Gastroesophageal sphincter (tissue), 4 donors: Measurements from ENCODE around the gene NPRL2. TPM values are rescaled to one million over a fixed set of nuclear protein-coding genes. Genes with fewer than 3 reads are reported as not detected.

Experiments
- ATAC-seq: fragments of 150-250 bp; one replicate; pipeline ENCODE4 v1.9.1; 2016; ENCODE audit warnings: mild to moderate bottlenecking, moderate library complexity
- H3K27ac ChIP-seq, 4 donors: fragments of 200-600 bp; sonication (generic) in 3 of 4; 1 replicate in 3 of 4; 2 replicates in 1 of 4; pipeline ENCODE4 v1.5.1; 2016 to 2019
- H3K27me3 ChIP-seq: fragments of 200-600 bp; sonication (generic); one replicate; pipeline ENCODE4 v1.5.1; 2019
- H3K36me3 ChIP-seq, 2 donors: fragments of 200-600 bp; sonication (generic); one replicate each; pipeline ENCODE4 v1.5.1; 2019; ENCODE audit warnings: control low read depth in 1 of 2
- H3K4me1 ChIP-seq, 3 donors: fragments of 200-600 bp; sonication (generic); 1 replicate in 2 of 3; 2 replicates in 1 of 3; pipeline ENCODE4 v1.5.1; 2016 to 2019; ENCODE audit warnings: control low read depth in 2 of 3
- H3K4me3 ChIP-seq, 2 donors: fragments of 200-600 bp; sonication (generic); one replicate each; pipeline ENCODE4 v1.5.1; 2019; ENCODE audit warnings: mild to moderate bottlenecking in 1 of 2, moderate library complexity in 1 of 2
- H3K9me3 ChIP-seq, 3 donors: fragments of 200-600 bp; sonication (generic); one replicate each; pipeline ENCODE4 v1.5.1; 2017 to 2019; ENCODE audit warnings: control low read depth in 2 of 3
- CTCF ChIP-seq, 4 experiments: fragments of 200-600 bp in 2 of 4; fragments of 450-650 bp in 2 of 4; sonication (generic) in 1 of 4; IDR thresholded peaks; one replicate each; pipeline ENCODE4 v1.5.1; 2017 to 2019; ENCODE audit warnings: antibody characterized with exemption in 4 of 4, mild to moderate bottlenecking in 2 of 4, moderate library complexity in 2 of 4
- EP300 ChIP-seq: sonication (generic); formaldehyde crosslinking; IDR thresholded peaks from one replicate; pipeline ENCODE4 v1.6.1; 2017; ENCODE audit warnings: antibody characterized with exemption, mild to moderate bottlenecking
- POLR2A ChIP-seq, 2 donors: fragments of 450-650 bp; IDR thresholded peaks; one replicate each; pipeline ENCODE4 v1.6.1; 2017; ENCODE audit warnings: antibody characterized with exemption in 2 of 2, mild to moderate bottlenecking in 2 of 2, moderate library complexity in 1 of 2
- POLR2AphosphoS5 ChIP-seq: sonication (generic); formaldehyde crosslinking; IDR thresholded peaks from one replicate; pipeline ENCODE4 v1.6.1; 2017; ENCODE audit warnings: antibody characterized with exemption
- WGBS, 2 donors: methylation state at CpG; one replicate each; pipeline ENCODE4 v1.1.5; 2018; ENCODE audit warnings: low coverage in 1 of 2; 5-methylcytosine and 5-hydroxymethylcytosine counted together
- total RNA-seq, 4 donors: library from RNA; depleted of rRNA; stranded (reverse); fragments of >200 nt; gene quantifications; one replicate each; pipeline ENCODE4 v1.1.0, GENCODE V29; 2016

Gene NPRL2
- total RNA-seq, 4 donors from 2014 or later, result 14.0 to 26.6 (median 19.5) TPM

GRCh38 chr3:50369012-50369670 lies 18.6 kb upstream of the NPRL2 start:
- H3K4me3 ChIP-seq, result no peak overlapping the region
- H3K4me1 ChIP-seq, result peaks cover 0 to 20% (median 10%) of the 10 kb centered on the region in 3 donors
- H3K36me3 ChIP-seq, result no peaks in the 10 kb centered on the region
- no peak for ATAC-seq
- 36 to 74% methylated on average over 3 to 4 of the region's 9 CpGs for WGBS, 2 donors
- H3K9me3 ChIP-seq, result no peaks in the 10 kb centered on the region
- peaks cover 5% of the 10 kb centered on the region for H3K27me3 ChIP-seq
- TF ChIP-seq POLR2AphosphoS5 (no peak), CTCF (IDR thresholded peaks at IDR 0.05) (no peak), POLR2A (IDR thresholded peaks at IDR 0.05) (no peak), EP300 (no peak)
- no peak overlapping the region for H3K27ac ChIP-seq

- WGBS, 2 donors, result 100% methylated on average over 1 of the region's 5 CpGs; no CpG with 5 or more reads in 1 of the 2 donors
- H3K27me3 ChIP-seq, result no peaks in the 10 kb centered on the region
- H3K27ac ChIP-seq, result peak overlapping the region in 2 of 4 donors; percentile 71 to 87
- no peaks in the 10 kb centered on the region for H3K36me3 ChIP-seq
- peaks cover 0 to 22% (median 11%) of the 10 kb centered on the region in 3 donors for H3K4me1 ChIP-seq
- TF ChIP-seq EP300 (no peak), POLR2A (IDR thresholded peaks at IDR 0.05) (no peak), CTCF (IDR thresholded peaks at IDR 0.05) (no peak), POLR2AphosphoS5 (no peak)
- peak overlapping the region in 1 of 2 donors; percentile 67 for H3K4me3 ChIP-seq
- no peaks in the 10 kb centered on the region for H3K9me3 ChIP-seq
- no peak for ATAC-seq
Measured at GRCh38 chr3:50365842-50366220, 15.3 kb upstream of the NPRL2 start.

GRCh38 chr3:50365080-50365841 lies 14.7 kb upstream of the NPRL2 start:
- no CpG with 5 or more reads among the region's 53 CpGs for WGBS, 2 donors
- H3K9me3 ChIP-seq, result no peaks in the 10 kb centered on the region
- H3K4me3 ChIP-seq, result peak overlapping the region; percentile 39 to 67
- H3K36me3 ChIP-seq, result no peaks in the 10 kb centered on the region
- H3K4me1 ChIP-seq, result peaks cover 0 to 22% (median 11%) of the 10 kb centered on the region in 3 donors
- H3K27me3 ChIP-seq, result no peaks in the 10 kb centered on the region
- H3K27ac ChIP-seq, result peak overlapping the region in 3 of 4 donors; percentile 71 to 87 (median 77)
- TF ChIP-seq POLR2A (IDR thresholded peaks at IDR 0.05), result no peak
- no peak for TF ChIP-seq POLR2AphosphoS5
- TF ChIP-seq CTCF (IDR thresholded peaks at IDR 0.05), result no peak
- no peak for TF ChIP-seq EP300
- peak; percentile 86 for ATAC-seq

- H3K36me3 ChIP-seq, result no peaks in the 10 kb centered on the region
- WGBS, 2 donors, result 8 to 29% methylated on average over 8 to 12 of the region's 48 CpGs
- no peaks in the 10 kb centered on the region for H3K27me3 ChIP-seq
- TF ChIP-seq CTCF (IDR thresholded peaks at IDR 0.05), result no peak
- TF ChIP-seq POLR2A (IDR thresholded peaks at IDR 0.05), result no peak
- TF ChIP-seq EP300, result no peak
- peaks cover 0 to 25% (median 11%) of the 10 kb centered on the region in 3 donors for H3K4me1 ChIP-seq
- no peaks in the 10 kb centered on the region for H3K9me3 ChIP-seq
- peak overlapping the region; percentile 39 to 67 for H3K4me3 ChIP-seq
- peak; percentile 70 for ATAC-seq
- H3K27ac ChIP-seq, result peak overlapping the region in 3 of 4 donors; percentile 71 to 87 (median 77)
Measured at GRCh38 chr3:50364573-50365079, 14.1 kb upstream of the NPRL2 start.
